Lower lobe of right lung (tissue), 2 donors: Measurements from ENCODE around the gene NISCH. TPM values are rescaled to one million over a fixed set of nuclear protein-coding genes. Genes with fewer than 3 reads are reported as not detected.

ENCODE experiments used
- ATAC-seq, 2 donors: fragments of 200-7000 bp; cut with Tn5 transposase; one replicate each; pipeline ENCODE4 v1.9.1; 2020 to 2022; ENCODE audit warnings: mild to moderate bottlenecking in 2 of 2, moderate library complexity in 2 of 2
- DNase-seq: peaks from one replicate; pipeline ENCODE4 v3.0.0-alpha.2; 2020
- H3K27ac ChIP-seq: fragments of 200-600 bp; one replicate; pipeline ENCODE4 v1.8.0; 2022
- H3K27me3 ChIP-seq: fragments of 200-600 bp; one replicate; pipeline ENCODE4 v1.8.0; 2022; ENCODE audit warnings: low read depth
- H3K36me3 ChIP-seq: fragments of 200-600 bp; one replicate; pipeline ENCODE4 v1.8.0; 2022; ENCODE audit warnings: mild to moderate bottlenecking
- H3K4me1 ChIP-seq: fragments of 200-600 bp; one replicate; pipeline ENCODE4 v1.8.0; 2022
- H3K4me3 ChIP-seq: fragments of 200-600 bp; one replicate; pipeline ENCODE4 v1.8.0; 2022; ENCODE audit warnings: mild to moderate bottlenecking
- H3K9me3 ChIP-seq: fragments of 200-600 bp; one replicate; pipeline ENCODE4 v1.8.0; 2022
- intact Hi-C: fragments of 100-400 bp; cut with DNase I; formaldehyde crosslinking; loops from one replicate; pipeline ENCODE4 v1.11.0; 2022
- total RNA-seq: library from RNA; stranded (reverse); fragmentation: NEBNext Ultra II Directional; extraction: Animal tissue kit (Norgen Biotek cat#: 25700); gene quantifications from one replicate; pipeline ENCODE4 v1.2.1, GENCODE V29; 2021
- TF ChIP-seq, protein P1 (sequence below): fragments of 200-600 bp; IDR thresholded peaks from one replicate; pipeline ENCODE4 v1.8.0; 2022; ENCODE audit warnings: antibody characterized with exemption, mild to moderate bottlenecking
- donor health status: DM: no; HTN: yes; CAD: no; lungs with severe emphysema.

The NISCH gene
- total RNA-seq, 1 donor from 2014 or later = 90.2 TPM

DNA sequence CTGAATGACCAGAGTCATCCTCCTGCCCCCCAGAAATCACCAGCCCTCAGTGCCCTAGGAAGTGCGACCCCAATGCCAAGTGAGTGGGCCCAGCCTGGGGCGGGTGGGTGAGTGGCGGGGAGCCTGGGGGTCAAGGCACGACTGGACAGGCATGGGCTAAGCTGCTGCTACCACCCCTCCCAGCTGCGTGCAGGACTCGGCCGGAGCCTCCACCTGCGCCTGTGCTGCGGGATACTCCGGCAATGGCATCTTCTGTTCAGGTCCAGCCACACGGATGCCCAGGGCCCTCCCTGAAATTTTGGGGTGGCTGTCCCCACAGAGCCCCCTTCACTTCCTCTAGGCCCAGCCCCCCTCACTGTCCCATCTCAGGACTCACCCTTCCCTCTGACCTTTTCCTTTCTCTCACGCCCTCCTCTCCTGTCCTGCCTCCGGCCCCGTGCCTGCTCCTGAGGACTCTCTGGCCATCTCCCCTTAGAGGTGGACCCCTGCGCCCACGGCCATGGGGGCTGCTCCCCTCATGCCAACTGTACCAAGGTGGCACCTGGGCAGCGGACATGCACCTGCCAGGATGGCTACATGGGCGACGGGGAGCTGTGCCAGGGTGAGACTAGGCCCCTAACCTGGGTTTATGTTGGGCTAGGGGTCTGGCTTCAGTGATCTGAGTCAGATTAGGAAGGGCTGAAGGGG is 61.2 kb downstream of the NISCH start:
- ATAC-seq = no peak
- DNase-seq = no peak
- Histone ChIP-seq H3K27me3 (no peaks in the 10 kb centered on the region), H3K9me3 (no peaks in the 10 kb centered on the region), H3K36me3 (peaks cover 33% of the 10 kb centered on the region), H3K27ac (no peak overlapping the region), H3K4me1 (no peaks in the 10 kb centered on the region), H3K4me3 (no peak overlapping the region)
- intact Hi-C loops = no loop called here
- TF ChIP-seq, protein P1, sequence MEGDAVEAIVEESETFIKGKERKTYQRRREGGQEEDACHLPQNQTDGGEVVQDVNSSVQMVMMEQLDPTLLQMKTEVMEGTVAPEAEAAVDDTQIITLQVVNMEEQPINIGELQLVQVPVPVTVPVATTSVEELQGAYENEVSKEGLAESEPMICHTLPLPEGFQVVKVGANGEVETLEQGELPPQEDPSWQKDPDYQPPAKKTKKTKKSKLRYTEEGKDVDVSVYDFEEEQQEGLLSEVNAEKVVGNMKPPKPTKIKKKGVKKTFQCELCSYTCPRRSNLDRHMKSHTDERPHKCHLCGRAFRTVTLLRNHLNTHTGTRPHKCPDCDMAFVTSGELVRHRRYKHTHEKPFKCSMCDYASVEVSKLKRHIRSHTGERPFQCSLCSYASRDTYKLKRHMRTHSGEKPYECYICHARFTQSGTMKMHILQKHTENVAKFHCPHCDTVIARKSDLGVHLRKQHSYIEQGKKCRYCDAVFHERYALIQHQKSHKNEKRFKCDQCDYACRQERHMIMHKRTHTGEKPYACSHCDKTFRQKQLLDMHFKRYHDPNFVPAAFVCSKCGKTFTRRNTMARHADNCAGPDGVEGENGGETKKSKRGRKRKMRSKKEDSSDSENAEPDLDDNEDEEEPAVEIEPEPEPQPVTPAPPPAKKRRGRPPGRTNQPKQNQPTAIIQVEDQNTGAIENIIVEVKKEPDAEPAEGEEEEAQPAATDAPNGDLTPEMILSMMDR = no peak

DNA sequence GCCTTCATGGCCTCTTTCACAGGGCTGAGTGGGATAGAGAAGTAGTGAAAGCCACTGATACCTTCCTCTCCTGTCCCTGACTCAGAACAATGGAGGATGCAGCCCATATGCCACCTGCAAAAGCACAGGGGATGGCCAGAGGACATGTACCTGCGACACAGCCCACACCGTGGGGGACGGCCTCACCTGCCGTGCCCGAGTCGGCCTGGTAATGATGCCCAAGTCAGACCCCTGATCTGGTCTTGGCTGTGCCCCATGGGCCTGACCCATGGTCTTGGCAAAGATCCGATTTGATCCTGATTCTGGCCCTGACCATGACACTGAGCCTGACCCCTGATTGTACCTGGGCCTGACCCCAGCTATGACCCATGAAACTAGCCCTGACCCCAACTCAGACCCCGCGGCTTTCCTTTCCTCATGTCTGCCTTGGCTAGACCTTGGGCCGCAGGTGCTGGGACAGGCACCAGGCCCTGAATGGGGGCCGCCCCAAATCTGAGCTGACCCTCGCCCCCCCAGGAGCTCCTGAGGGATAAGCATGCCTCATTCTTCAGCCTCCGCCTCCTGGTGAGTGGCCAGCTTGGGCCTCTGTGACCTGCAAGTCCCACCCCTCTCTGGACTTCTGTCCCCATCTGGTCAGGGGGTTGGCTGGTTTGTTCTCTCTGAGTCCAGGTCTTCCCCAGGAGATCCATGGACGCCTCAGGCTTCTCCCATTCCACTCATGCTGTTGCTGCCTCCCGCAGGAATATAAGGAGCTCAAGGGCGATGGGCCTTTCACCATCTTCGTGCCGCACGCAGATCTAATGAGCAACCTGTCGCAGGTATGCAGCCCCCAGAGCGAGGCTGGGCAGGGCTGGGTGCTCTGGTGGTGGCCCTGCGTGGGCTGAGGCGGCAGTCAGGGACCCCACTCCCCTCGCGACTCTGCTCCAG is 62.7 kb downstream of the NISCH start:
- intact Hi-C loops = no loop called here
- no peaks in the 10 kb centered on the region for H3K27me3 ChIP-seq
- ATAC-seq (no peak), DNase-seq (no peak)
- no peaks in the 10 kb centered on the region for H3K9me3 ChIP-seq
- H3K4me1 ChIP-seq = no peaks in the 10 kb centered on the region
- H3K27ac ChIP-seq = no peak overlapping the region
- TF ChIP-seq, protein P1 = no peak
- H3K4me3 ChIP-seq = peak overlapping the region; percentile 35
- peaks cover 47% of the 10 kb centered on the region for H3K36me3 ChIP-seq

DNA sequence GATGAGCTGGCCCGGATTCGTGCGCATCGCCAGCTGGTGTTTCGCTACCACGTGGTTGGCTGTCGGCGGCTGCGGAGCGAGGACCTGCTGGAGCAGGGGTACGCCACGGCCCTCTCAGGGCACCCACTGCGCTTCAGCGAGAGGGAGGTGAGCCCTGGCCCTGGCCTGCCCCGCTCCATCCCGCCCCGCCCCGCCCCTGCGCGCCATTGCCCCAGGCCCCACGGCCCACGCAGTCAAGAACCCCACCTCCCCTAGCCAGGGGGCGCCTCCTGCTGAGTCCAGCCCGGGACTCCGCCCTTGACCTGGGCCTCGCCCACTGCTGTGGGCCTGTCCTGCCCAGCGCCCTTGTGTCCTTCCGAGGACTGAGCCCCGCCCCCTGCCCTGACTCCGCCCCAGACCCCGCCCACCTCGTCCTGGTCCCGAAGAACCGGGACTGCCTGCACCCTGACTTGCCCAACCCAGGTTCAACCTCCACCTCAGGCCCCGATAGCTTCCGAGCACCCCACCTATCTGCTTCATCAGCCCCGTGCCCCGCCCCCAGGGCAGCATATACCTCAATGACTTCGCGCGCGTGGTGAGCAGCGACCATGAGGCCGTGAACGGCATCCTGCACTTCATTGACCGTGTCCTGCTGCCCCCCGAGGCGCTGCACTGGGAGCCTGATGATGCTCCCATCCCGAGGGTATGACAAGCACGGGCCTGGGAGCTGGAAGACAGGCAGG is 63.5 kb downstream of the NISCH start:
- intact Hi-C loops = no loop called here
- H3K27me3 ChIP-seq = no peaks in the 10 kb centered on the region
- DNase-seq (peak; percentile 68), ATAC-seq (peak; percentile 45 to 71)
- H3K27ac ChIP-seq = no peak overlapping the region
- no peaks in the 10 kb centered on the region for H3K9me3 ChIP-seq
- TF ChIP-seq, protein P1 = no peak
- peak overlapping the region; percentile 35 for H3K4me3 ChIP-seq
- peaks cover 48% of the 10 kb centered on the region for H3K36me3 ChIP-seq
- no peaks in the 10 kb centered on the region for H3K4me1 ChIP-seq

DNA sequence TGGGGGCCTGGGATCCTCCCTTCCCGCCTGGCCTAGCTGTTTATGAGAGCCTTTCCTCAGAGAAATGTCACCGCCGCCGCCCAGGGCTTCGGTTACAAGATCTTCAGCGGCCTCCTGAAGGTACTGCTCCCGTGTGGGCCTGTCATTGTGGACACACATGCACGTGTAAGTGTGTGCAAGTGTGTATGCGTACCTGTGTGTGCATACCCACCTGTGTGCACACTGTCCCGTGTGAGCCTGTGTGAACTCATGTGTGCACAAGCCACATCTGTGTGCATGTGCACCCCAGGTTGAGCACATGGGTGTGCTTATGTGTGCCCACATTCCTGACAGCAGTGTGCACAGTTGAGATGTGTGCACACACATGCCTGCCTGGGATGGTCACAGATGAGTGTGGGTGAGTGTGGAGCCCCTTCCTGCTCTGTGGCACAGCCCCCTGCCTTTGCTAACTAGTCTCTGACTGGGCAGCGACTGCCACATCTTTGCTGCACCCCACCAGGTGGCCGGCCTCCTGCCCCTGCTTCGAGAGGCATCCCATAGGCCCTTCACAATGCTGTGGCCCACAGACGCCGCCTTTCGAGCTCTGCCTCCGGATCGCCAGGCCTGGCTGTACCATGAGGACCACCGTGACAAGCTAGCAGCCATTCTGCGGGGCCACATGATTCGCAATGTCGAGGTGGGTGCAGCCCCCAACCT is 64.2 kb downstream of the NISCH start:
- intact Hi-C loops = no loop called here
- Histone ChIP-seq H3K9me3 (no peaks in the 10 kb centered on the region), H3K36me3 (peaks cover 56% of the 10 kb centered on the region), H3K27ac (no peak overlapping the region), H3K27me3 (no peaks in the 10 kb centered on the region), H3K4me1 (peaks cover 4% of the 10 kb centered on the region), H3K4me3 (no peak overlapping the region)
- TF ChIP-seq, protein P1 = no peak
- DNase-seq (no peak), ATAC-seq (no peak)

DNA sequence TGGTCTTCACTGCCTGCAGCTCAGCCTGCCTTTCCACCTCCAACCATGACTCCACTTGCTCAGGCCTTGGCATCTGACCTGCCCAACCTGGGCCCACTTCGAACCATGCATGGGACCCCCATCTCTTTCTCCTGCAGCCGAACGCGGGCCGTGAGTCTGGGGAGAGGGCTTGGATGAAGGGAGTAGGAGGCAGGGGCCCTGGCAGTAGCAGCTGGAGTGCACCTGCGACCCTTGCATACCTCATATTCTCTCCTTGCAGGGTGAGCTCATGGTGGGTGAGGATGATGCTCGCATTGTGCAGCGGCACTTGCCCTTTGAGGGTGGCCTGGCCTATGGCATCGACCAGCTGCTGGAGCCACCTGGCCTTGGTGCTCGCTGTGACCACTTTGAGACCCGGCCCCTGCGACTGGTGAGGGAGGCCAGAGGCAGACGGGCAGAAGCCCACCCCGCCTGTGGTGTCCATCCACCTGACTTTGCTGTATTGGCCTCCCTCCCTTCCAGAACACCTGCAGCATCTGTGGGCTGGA is 64.8 kb downstream of the NISCH start:
- no peak for ATAC-seq
- Histone ChIP-seq H3K4me1 (peaks cover 10% of the 10 kb centered on the region), H3K27me3 (no peaks in the 10 kb centered on the region), H3K4me3 (no peak overlapping the region), H3K9me3 (no peaks in the 10 kb centered on the region), H3K36me3 (peaks cover 60% of the 10 kb centered on the region), H3K27ac (no peak overlapping the region)
- no peak for DNase-seq
- TF ChIP-seq, protein P1 = no peak
- intact Hi-C loops = no loop called here
